HEK293T (cell line): ENCODE results near the gene AP2S1.

Experiments
- CTCF ChIA-PET: fragments of 350-600 bp; formaldehyde crosslinking; extraction: SDS; loops from one replicate; lab custom pipeline; 2021; ENCODE audit warnings: antibody characterized with exemption, inconsistent platforms; lab: Yijun Ruan, JAX
- POLR2A ChIA-PET: fragments of 350-600 bp; formaldehyde crosslinking; extraction: SDS; loops from one replicate; lab custom pipeline; 2020; ENCODE audit warnings: antibody characterized with exemption, inconsistent platforms; lab: Yijun Ruan, JAX
- DNase-seq: peaks from one replicate; pipeline ENCODE4 v3.0.0; 2012; ENCODE audit warnings: mixed read lengths; ENCODE audit errors: extremely low spot score
- ARNT ChIP-seq: fragments of 450-650 bp; IDR thresholded peaks from 2 replicates; pipeline ENCODE4 v1.6.1; 2017; ENCODE audit warnings: mild to moderate bottlenecking
- BHLHE40 ChIP-seq: fragments of 450-650 bp; IDR thresholded peaks from 2 replicates; pipeline ENCODE4 v1.6.1; 2016; ENCODE audit warnings: mild to moderate bottlenecking, moderate library complexity, borderline replicate concordance
- CTBP1 ChIP-seq: fragments of 450-650 bp; IDR thresholded peaks from 2 replicates; pipeline ENCODE4 v1.6.1; 2016; ENCODE audit warnings: borderline replicate concordance
- ELF4 ChIP-seq: fragments of 450-650 bp; IDR thresholded peaks from 2 replicates; pipeline ENCODE4 v1.6.1; 2017; ENCODE audit warnings: antibody characterized with exemption
- FOXA1 ChIP-seq: fragments of 450-650 bp; IDR thresholded peaks from 2 replicates; pipeline ENCODE4 v1.6.1; 2016; ENCODE audit warnings: mild to moderate bottlenecking
- FOXK2 ChIP-seq: fragments of 450-650 bp; IDR thresholded peaks from 2 replicates; pipeline ENCODE4 v1.6.1; 2016; ENCODE audit warnings: mild to moderate bottlenecking
- FOXM1 ChIP-seq: fragments of 450-650 bp; IDR thresholded peaks from 2 replicates; pipeline ENCODE4 v1.6.1; 2017; ENCODE audit warnings: mild to moderate bottlenecking, borderline replicate concordance
- HDGF ChIP-seq: fragments of 450-650 bp; IDR thresholded peaks from 2 replicates; pipeline ENCODE4 v1.6.1; 2017; ENCODE audit warnings: antibody characterized with exemption, borderline replicate concordance
- L3MBTL2 ChIP-seq: fragments of 450-650 bp; conservative IDR thresholded peaks from 2 replicates; pipeline ENCODE4 v1.6.1; 2016; ENCODE audit warnings: mild to moderate bottlenecking
- LEF1 ChIP-seq: fragments of 450-650 bp; IDR thresholded peaks from 2 replicates; pipeline ENCODE4 v1.6.1; 2017; ENCODE audit warnings: mild to moderate bottlenecking, borderline replicate concordance
- NFRKB ChIP-seq: fragments of 450-650 bp; IDR thresholded peaks from 2 replicates; pipeline ENCODE4 v1.6.1; 2016; ENCODE audit warnings: mild to moderate bottlenecking, moderate library complexity
- SP1 ChIP-seq: fragments of 450-650 bp; IDR thresholded peaks from 2 replicates; pipeline ENCODE4 v1.6.1; 2017
- SUZ12 ChIP-seq: fragments of 450-650 bp; IDR thresholded peaks from 2 replicates; pipeline ENCODE4 v1.6.1; 2016; ENCODE audit warnings: mild to moderate bottlenecking
- TARDBP ChIP-seq: fragments of 450-650 bp; IDR thresholded peaks from 2 replicates; pipeline ENCODE4 v1.6.1; 2016
- ZNF384 ChIP-seq: fragments of 450-650 bp; IDR thresholded peaks from 2 replicates; pipeline ENCODE4 v1.6.1; 2016
- TF ChIP-seq, protein P1 (sequence below): fragments of 450-650 bp; IDR thresholded peaks from 2 replicates; pipeline ENCODE4 v1.6.1; 2016

The AP2S1 gene

DNA sequence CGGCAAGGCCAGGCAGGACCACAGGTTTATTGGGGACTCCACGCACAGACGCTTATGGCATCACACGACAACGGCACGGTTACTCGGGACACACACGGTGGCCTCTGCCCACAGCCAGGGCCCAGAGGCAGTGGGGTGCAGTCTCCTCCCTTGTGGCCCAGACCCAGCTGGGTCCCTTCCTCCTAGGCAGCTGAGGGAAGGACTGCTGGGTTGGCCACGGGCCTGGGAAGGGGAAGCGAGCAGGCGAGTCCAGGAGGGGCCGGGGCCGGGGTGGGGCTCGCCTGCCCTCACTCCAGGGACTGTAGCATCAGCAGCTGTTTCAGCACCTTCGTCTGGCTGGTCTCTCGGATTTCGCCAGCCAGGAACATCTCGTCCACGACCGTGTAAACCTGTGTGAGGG, 12.5 kb downstream of the AP2S1 start:
- ChIA-PET POLR2A (no interaction called here), CTCF (interaction anchor here (3.5 kb wide), 1 partner anchor 80 kb away, joined by 30 read pairs; no protein-coding TSS in a partner anchor)
- no peak for DNase-seq
- no peak for TF ChIP-seq HDGF
- no peak for TF ChIP-seq LEF1
- TF ChIP-seq FOXK2, result no peak
- TF ChIP-seq CTBP1, result no peak
- no peak for TF ChIP-seq L3MBTL2
- TF ChIP-seq ARNT, result no peak
- no peak for TF ChIP-seq FOXM1
- no peak for TF ChIP-seq SP1
- TF ChIP-seq NFRKB, result no peak
- TF ChIP-seq ZNF384, result no peak
- TF ChIP-seq, protein P1, sequence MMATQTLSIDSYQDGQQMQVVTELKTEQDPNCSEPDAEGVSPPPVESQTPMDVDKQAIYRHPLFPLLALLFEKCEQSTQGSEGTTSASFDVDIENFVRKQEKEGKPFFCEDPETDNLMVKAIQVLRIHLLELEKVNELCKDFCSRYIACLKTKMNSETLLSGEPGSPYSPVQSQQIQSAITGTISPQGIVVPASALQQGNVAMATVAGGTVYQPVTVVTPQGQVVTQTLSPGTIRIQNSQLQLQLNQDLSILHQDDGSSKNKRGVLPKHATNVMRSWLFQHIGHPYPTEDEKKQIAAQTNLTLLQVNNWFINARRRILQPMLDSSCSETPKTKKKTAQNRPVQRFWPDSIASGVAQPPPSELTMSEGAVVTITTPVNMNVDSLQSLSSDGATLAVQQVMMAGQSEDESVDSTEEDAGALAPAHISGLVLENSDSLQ, result no peak
- TF ChIP-seq SUZ12, result no peak
- TF ChIP-seq TARDBP, result no peak

DNA sequence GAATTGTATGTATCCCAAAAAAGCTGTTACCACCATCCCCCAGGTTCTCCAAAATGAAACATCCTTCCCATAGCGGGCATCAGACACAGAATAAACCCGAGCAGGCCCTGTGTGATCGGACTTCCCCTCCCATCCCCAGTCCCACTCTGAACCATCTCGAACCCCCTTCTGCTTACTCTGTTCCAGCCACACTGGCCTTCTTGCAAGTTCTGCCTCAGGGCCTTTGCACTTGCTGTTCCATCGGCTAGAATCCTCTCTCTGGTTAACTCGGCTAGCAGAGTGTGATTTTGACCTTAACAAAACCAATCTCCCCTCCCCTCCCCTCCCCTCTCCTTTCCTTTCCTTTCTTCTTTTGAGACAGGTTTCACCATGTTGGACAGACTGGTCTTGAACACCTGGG, 15.7 kb downstream of the AP2S1 start:
- no peak for TF ChIP-seq FOXM1
- no peak for TF ChIP-seq TARDBP
- TF ChIP-seq FOXA1, result no peak
- no peak for TF ChIP-seq HDGF
- TF ChIP-seq NFRKB, result no peak
- TF ChIP-seq ARNT, result no peak
- no peak for TF ChIP-seq LEF1
- no peak for TF ChIP-seq ZNF384
- no peak for TF ChIP-seq ELF4
- no peak for TF ChIP-seq CTBP1
- no peak for TF ChIP-seq L3MBTL2
- no peak for TF ChIP-seq SP1
- TF ChIP-seq, protein P1, result no peak
- ChIA-PET POLR2A (no interaction called here), CTCF (no interaction called here)
- DNase-seq, result no peak

DNA sequence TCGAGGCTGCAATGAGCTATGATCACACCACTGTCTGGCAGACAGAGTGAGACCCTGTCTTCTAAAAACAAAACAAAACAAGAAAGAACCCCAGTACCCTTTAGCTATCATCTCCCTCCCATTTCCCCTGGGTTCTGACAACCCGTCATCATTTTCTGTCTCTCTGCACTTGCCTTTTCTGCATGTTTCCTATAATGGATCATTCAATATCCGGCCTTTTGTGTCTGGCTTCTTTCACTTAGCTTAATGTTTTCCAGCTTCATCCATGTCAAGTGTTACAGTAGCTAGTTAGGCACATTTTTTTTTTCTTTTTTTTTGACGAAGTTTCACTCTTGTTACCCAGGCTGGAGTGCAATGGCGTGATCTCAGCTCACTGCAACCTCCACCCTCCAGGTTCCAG, 16.5 kb downstream of the AP2S1 start:
- POLR2A ChIA-PET, result no interaction called here
- no peak for DNase-seq
- TF ChIP-seq LEF1, result no peak
- TF ChIP-seq FOXA1, result no peak
- CTCF ChIA-PET, result interaction anchor here (0.9 kb wide), 1 partner anchor 69 kb away, joined by 7 read pairs; no protein-coding TSS in a partner anchor

DNA sequence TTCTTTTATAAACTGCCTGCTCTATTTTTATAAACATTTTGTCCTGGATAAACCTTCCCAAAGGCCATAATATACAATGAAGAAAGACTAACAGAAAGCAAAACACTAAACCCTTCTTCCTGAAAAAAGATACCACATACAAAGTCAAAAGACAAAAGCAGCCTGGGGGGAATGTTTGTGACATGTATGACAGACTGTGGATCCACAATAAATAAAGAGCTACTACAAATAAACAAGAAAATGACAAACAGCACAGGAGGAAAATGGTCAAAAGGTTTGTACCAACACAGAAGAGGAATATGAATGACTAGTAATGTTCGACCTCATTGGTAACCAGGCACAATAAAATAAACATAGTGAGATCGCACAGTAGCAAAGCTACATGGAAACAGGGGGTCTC, 19.8 kb downstream of the AP2S1 start:
- ChIA-PET CTCF (no interaction called here), POLR2A (interaction anchor here (2.8 kb wide), 1 partner anchor 46 kb away, joined by 10 read pairs; no protein-coding TSS in a partner anchor)
- TF ChIP-seq FOXK2 (no peak), ARNT (no peak), TARDBP (no peak), L3MBTL2 (no peak), CTBP1 (no peak), FOXM1 (no peak), FOXA1 (no peak), NFRKB (no peak), ELF4 (no peak), LEF1 (no peak), SUZ12 (no peak), BHLHE40 (no peak), ZNF384 (no peak), HDGF (no peak), SP1 (no peak)
- TF ChIP-seq, protein P1, result no peak
- no peak for DNase-seq

DNA sequence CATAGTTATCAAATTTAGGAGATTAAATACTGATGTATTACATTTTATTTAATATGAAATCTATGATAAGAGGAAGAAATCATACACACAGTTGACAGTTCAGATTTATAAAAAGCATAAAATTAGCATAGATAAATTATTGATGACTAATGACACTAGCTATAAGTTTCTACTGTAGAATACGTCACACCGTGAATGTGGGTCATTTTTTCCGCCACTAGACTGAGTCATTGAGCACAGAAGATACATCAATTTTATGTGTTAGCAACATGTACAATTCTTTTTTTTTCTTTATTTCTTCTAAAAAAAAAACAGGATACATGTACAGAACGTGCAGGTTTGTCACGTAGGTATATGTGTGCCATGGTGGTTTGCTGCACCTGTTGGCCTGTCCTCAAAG, 22.2 kb downstream of the AP2S1 start:
- TF ChIP-seq NFRKB (no peak), LEF1 (no peak), ARNT (no peak), L3MBTL2 (no peak), FOXK2 (no peak), ELF4 (no peak), FOXA1 (no peak), ZNF384 (0 out of 2 replicates have a peak, but pooled peaks have one; percentile 53), FOXM1 (no peak), BHLHE40 (no peak), SUZ12 (no peak), HDGF (no peak)
- TF ChIP-seq, protein P1, result 0 out of 2 replicates have a peak, but pooled peaks have one; percentile 3
- POLR2A ChIA-PET, result interaction anchor here (1.0 to 2.3 kb wide), 2 partner anchors 40 to 42 kb away, joined by 6 to 17 read pairs; partner anchors contain the start of gene SLC1A5
- DNase-seq, result no peak
- CTCF ChIA-PET, result interaction anchor here (1.0 kb wide), 1 partner anchor 12 kb away, joined by 3 read pairs; no protein-coding TSS in a partner anchor

DNA sequence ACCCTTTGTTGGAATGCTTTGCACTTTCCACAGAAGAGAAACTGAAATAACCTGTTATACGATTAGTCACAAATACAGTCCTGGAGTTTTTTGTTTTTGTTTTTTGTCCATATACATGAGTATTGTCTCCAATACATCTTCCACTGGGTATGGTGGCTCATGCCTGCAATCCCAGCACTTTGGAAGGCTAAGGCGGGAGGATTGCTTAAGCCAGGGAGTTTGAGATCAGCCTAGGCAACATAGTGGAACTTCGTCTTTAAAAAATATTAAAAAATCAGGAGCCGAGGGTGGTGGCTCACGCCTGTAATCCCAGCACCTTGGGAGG, 25.0 kb downstream of the AP2S1 start:
- TF ChIP-seq SP1, result no peak
- no peak for TF ChIP-seq HDGF
- TF ChIP-seq FOXM1, result no peak
- ChIA-PET POLR2A (no interaction called here), CTCF (no interaction called here)
- no peak for DNase-seq
